Smooth muscle cell (in vitro differentiated cells): ENCODE measurements around the gene KCNJ1. TPM values are rescaled to one million over a fixed set of nuclear protein-coding genes. Genes with fewer than 3 reads are reported as not detected.

Experiments
- DNase-seq: peaks from one replicate; lab custom pipeline; 2025; ENCODE audit not compliant: unreplicated experiment; lab: John Stamatoyannopoulos, UW
- H2AFZ ChIP-seq: fragments of 200-600 bp; sonication (generic); 2 replicates; pipeline ENCODE4 v1.6.0; 2016; ENCODE audit warnings: antibody characterized with exemption, low read depth, mild to moderate bottlenecking
- H3F3A ChIP-seq: fragments of 200-600 bp; sonication (generic); 2 replicates; pipeline ENCODE4 v1.6.0; 2017; ENCODE audit warnings: antibody characterized with exemption, low read depth
- H3K27ac ChIP-seq: fragments of 200-600 bp; sonication (generic); 2 replicates; pipeline ENCODE4 v1.5.1; 2016; ENCODE audit warnings: low read depth, mild to moderate bottlenecking
- H3K27me3 ChIP-seq: fragments of 200-600 bp; sonication (generic); 2 replicates; pipeline ENCODE4 v1.6.1; 2016; ENCODE audit warnings: low read depth, mild to moderate bottlenecking
- H3K36me3 ChIP-seq: fragments of 200-600 bp; sonication (generic); 2 replicates; pipeline ENCODE4 v1.5.1; 2016; ENCODE audit warnings: low read depth
- H3K4me1 ChIP-seq: fragments of 200-600 bp; sonication (generic); 2 replicates; pipeline ENCODE4 v1.5.1; 2016; ENCODE audit warnings: low read depth
- H3K4me2 ChIP-seq: fragments of 200-600 bp; sonication (generic); 2 replicates; pipeline ENCODE4 v1.6.0; 2016; ENCODE audit warnings: mild to moderate bottlenecking
- H3K4me3 ChIP-seq: fragments of 200-600 bp; sonication (generic); 2 replicates; pipeline ENCODE4 v1.5.1; 2016; ENCODE audit warnings: mild to moderate bottlenecking
- H3K79me2 ChIP-seq: fragments of 200-600 bp; sonication (generic); 2 replicates; pipeline ENCODE4 v1.6.0; 2016; ENCODE audit warnings: low read depth, mild to moderate bottlenecking
- H3K9ac ChIP-seq: fragments of 200-600 bp; sonication (generic); 2 replicates; pipeline ENCODE4 v1.6.0; 2016; ENCODE audit warnings: low read depth
- H3K9me3 ChIP-seq: fragments of 200-600 bp; sonication (generic); replicated peaks from 2 replicates; pipeline ENCODE4 v1.5.1; 2016; ENCODE audit warnings: low read depth
- H4K20me1 ChIP-seq: fragments of 200-600 bp; sonication (generic); 2 replicates; pipeline ENCODE4 v1.6.0; 2016; ENCODE audit warnings: low read depth
- CTCF ChIP-seq: fragments of 200-600 bp; sonication (generic); IDR thresholded peaks from 2 replicates; pipeline ENCODE4 v1.5.1; 2017; ENCODE audit warnings: borderline replicate concordance, mild to moderate bottlenecking, antibody characterized with exemption; ENCODE audit not compliant: insufficient read depth, poor library complexity, severe bottlenecking
- WGBS: methylation state at CpG from one replicate; pipeline ENCODE4 v1.1.7; 2016; ENCODE audit warnings: low lambda C conversion rate; 5-methylcytosine and 5-hydroxymethylcytosine counted together
- polyA plus RNA-seq: library from polyadenylated mRNA; unstranded; fragments of >200 nt; fragmentation: Nextera tagmentation; extraction: Ambion mirVana; gene quantifications from 2 replicates; pipeline ENCODE4 v1.2.1, GENCODE V29; 2016
- total RNA-seq: library from RNA; depleted of rRNA; stranded (reverse); fragments of >200 nt; gene quantifications from 2 replicates; pipeline ENCODE4 v1.2.3, GENCODE V29; 2014

The KCNJ1 gene
- total and polyA plus RNA-seq, 2 experiments from 2014 or later = 0.99 TPM; not detected in 1

- Histone ChIP-seq H3K4me3 (no peak overlapping the region), H3K27ac (no peak overlapping the region), H3K9ac (no peak overlapping the region), H2AFZ (no peak overlapping the region), H3F3A (no peaks in the 10 kb centered on the region), H3K36me3 (no peaks in the 10 kb centered on the region), H3K9me3 (no peaks in the 10 kb centered on the region), H3K79me2 (no peaks in the 10 kb centered on the region), H3K4me1 (no peaks in the 10 kb centered on the region), H3K27me3 (no peaks in the 10 kb centered on the region), H3K4me2 (no peak overlapping the region), H4K20me1 (no peaks in the 10 kb centered on the region)
- WGBS = 97% methylated on average over 7 of the region's 7 CpGs
- TF ChIP-seq CTCF = no peak
- DNase-seq = no peak
These were observed 39.8 kb downstream of the KCNJ1 start for GRCh38 chr11:128827191-128827893.

- Histone ChIP-seq H3K9ac (no peak overlapping the region), H3K9me3 (no peaks in the 10 kb centered on the region), H3K27ac (no peak overlapping the region), H2AFZ (no peak overlapping the region), H3K36me3 (no peaks in the 10 kb centered on the region), H3K4me3 (no peak overlapping the region), H3K27me3 (no peaks in the 10 kb centered on the region), H3K4me1 (no peaks in the 10 kb centered on the region), H3F3A (no peaks in the 10 kb centered on the region), H3K4me2 (no peak overlapping the region), H4K20me1 (no peaks in the 10 kb centered on the region), H3K79me2 (no peaks in the 10 kb centered on the region)
- no peak for DNase-seq
- TF ChIP-seq CTCF = no peak
- WGBS = 95% methylated on average over 20 of the region's 20 CpGs
These were observed 41.9 kb downstream of the KCNJ1 start for GRCh38 chr11:128825050-128825784.

GRCh38 chr11:128824191-128825049, 42.7 kb downstream of the KCNJ1 start:
- Histone ChIP-seq H3K79me2 (no peaks in the 10 kb centered on the region), H3K9me3 (no peaks in the 10 kb centered on the region), H3K36me3 (no peaks in the 10 kb centered on the region), H3K27ac (no peak overlapping the region), H3F3A (no peaks in the 10 kb centered on the region), H4K20me1 (no peaks in the 10 kb centered on the region), H2AFZ (peak overlapping the region; percentile 69), H3K4me3 (peak overlapping the region; percentile 10), H3K4me2 (peak overlapping the region; percentile 80), H3K9ac (no peak overlapping the region), H3K4me1 (no peaks in the 10 kb centered on the region), H3K27me3 (no peaks in the 10 kb centered on the region)
- 45% methylated on average over 37 of the region's 68 CpGs for WGBS
- DNase-seq = no peak
- no peak for TF ChIP-seq CTCF
